GM21717 (cell line): Measurements from ENCODE around the gene TRIM26.
"Not testable (repeated sequence)": the region's sequence is repeated elsewhere in the genome, so short reads cannot be mapped to it uniquely, and the experiment has no call there.

Experiments used
- ATAC-seq: cut with Tn5 transposase; IDR thresholded peaks from one replicate; pipeline ENCODE4 v1.9.1; 2021; ENCODE audit warnings: mild to moderate bottlenecking, moderate library complexity; ENCODE audit not compliant: unreplicated experiment

The TRIM26 gene

GRCh38 chr6:30171677-30172471, 41.3 kb downstream of the TRIM26 start:
- ATAC-seq = no peak

- ATAC-seq = no peak
Measured at GRCh38 chr6:30169658-30170614, 43.3 kb downstream of the TRIM26 start.

GRCh38 chr6:30168741-30169140, 44.5 kb downstream of the TRIM26 start:
- no peak for ATAC-seq

- no peak for ATAC-seq
Measured at GRCh38 chr6:30167101-30167500, 46.1 kb downstream of the TRIM26 start.

- ATAC-seq = not testable (repeated sequence)
Measured at GRCh38 chr6:30165238-30165637, 48.0 kb downstream of the TRIM26 start.

- ATAC-seq = no peak
Measured at GRCh38 chr6:30164714-30165113, 48.5 kb downstream of the TRIM26 start.

- ATAC-seq = no peak
Measured at GRCh38 chr6:30163918-30164654, 49.1 kb downstream of the TRIM26 start.

GRCh38 chr6:30163090-30163917, 49.9 kb downstream of the TRIM26 start, which contains the start of gene TRIM15:
Gene TRIM15 (plus strand): TSS chr6:30163546. CDS start chr6:30163685, 139 bp downstream.
- no peak for ATAC-seq

- no peak for ATAC-seq
Measured at GRCh38 chr6:30162265-30163089, 50.7 kb downstream of the TRIM26 start.

- ATAC-seq = no peak
Measured at GRCh38 chr6:30160785-30161531, 52.2 kb downstream of the TRIM26 start, which contains the start of gene TRIM10. Gene TRIM10 (minus strand): TSS chr6:30161211. CDS start chr6:30160858, 353 bp downstream.

GRCh38 chr6:30160008-30160784, 53.0 kb downstream of the TRIM26 start:
- ATAC-seq = no peak

GRCh38 chr6:30158475-30159040, 54.6 kb downstream of the TRIM26 start:
- no peak for ATAC-seq

- ATAC-seq = no peak
Measured at GRCh38 chr6:30157999-30158398, 55.2 kb downstream of the TRIM26 start.

GRCh38 chr6:30157581-30157980, 55.6 kb downstream of the TRIM26 start:
- no peak for ATAC-seq

GRCh38 chr6:30156774-30157173, 56.4 kb downstream of the TRIM26 start:
- no peak for ATAC-seq

GRCh38 chr6:30156262-30156599, 57.0 kb downstream of the TRIM26 start:
- no peak for ATAC-seq

- no peak for ATAC-seq
Measured at GRCh38 chr6:30155520-30156261, 57.5 kb downstream of the TRIM26 start.
